Stomach (tissue), 4 donors: ENCODE data around the gene TLR5.

Source experiments
- POLR2AphosphoS5 ChIP-seq, 3 donors: sonication (generic); formaldehyde crosslinking; IDR thresholded peaks; one replicate each; pipeline ENCODE4 v1.6.1; 2016; ENCODE audit warnings: antibody characterized with exemption in 3 of 3
- TF ChIP-seq, protein P1 (sequence below), 7 experiments: fragments of 450-650 bp in 4 of 7; fragments of 200-600 bp in 3 of 7; sonication (generic) in 3 of 7; IDR thresholded peaks; one replicate each; pipeline ENCODE4 v1.5.1; 2016 to 2019; ENCODE audit warnings: antibody characterized with exemption in 7 of 7, control low read depth in 2 of 7, mild to moderate bottlenecking in 1 of 7

DNA sequence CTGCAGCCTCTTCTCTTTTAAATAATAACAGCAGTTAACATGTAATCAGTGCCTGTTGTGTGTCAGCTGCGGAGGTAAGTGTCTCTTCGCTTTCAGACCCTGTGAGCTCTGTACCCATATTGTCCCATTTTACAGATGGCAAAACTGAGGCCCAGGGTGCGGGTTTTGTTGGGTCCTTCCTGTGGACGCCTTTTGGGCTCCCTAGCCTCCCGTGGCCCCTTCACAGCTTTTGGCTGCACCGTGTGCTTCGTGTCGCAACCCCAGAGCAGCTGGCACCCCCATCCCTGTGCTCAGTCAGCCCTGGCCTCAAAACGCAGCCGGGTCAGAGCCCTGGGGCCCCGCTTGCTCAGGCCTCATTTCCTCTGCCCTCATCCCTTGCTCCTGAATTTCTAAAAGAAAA, 53.8 kb downstream of the TLR5 start:
- TF ChIP-seq, protein P1, sequence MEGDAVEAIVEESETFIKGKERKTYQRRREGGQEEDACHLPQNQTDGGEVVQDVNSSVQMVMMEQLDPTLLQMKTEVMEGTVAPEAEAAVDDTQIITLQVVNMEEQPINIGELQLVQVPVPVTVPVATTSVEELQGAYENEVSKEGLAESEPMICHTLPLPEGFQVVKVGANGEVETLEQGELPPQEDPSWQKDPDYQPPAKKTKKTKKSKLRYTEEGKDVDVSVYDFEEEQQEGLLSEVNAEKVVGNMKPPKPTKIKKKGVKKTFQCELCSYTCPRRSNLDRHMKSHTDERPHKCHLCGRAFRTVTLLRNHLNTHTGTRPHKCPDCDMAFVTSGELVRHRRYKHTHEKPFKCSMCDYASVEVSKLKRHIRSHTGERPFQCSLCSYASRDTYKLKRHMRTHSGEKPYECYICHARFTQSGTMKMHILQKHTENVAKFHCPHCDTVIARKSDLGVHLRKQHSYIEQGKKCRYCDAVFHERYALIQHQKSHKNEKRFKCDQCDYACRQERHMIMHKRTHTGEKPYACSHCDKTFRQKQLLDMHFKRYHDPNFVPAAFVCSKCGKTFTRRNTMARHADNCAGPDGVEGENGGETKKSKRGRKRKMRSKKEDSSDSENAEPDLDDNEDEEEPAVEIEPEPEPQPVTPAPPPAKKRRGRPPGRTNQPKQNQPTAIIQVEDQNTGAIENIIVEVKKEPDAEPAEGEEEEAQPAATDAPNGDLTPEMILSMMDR (IDR thresholded peaks at IDR 0.05) = no peak
- TF ChIP-seq POLR2AphosphoS5 (IDR thresholded peaks at IDR 0.05) = no peak
